ENCODE measurements around the gene SULT2A1. TPM values are rescaled to one million over a fixed set of nuclear protein-coding genes. Genes with fewer than 3 reads are reported as not detected.

The SULT2A1 gene
- total RNA-seq, 4 donors from 2014 or later, result 0.32 to 0.96 TPM; not detected in 2

GRCh38 chr19:47839913-47840312, 46.2 kb downstream of the SULT2A1 start:
- Histone ChIP-seq H3K4me1 (no peaks in the 10 kb centered on the region), H3K4me3 (no peak overlapping the region), H3K27ac (no peak overlapping the region), H3K36me3 (no peaks in the 10 kb centered on the region), H3K9me3 (no peaks in the 10 kb centered on the region), H3K27me3 (peaks cover 21% of the 10 kb centered on the region)
- 0 to 39% methylated on average over 1 to 10 of the region's 10 CpGs for WGBS, 2 donors (ENCODE audit: low coverage in 1 of 2)
- in situ Hi-C loops (cut with MboI; ENCODE audit: low pct_ligation_motif_present in 1 of 4, low pct_unique_long_range_greater_than_20kb in 1 of 4, low sequenced_read_pairs in 3 of 4) (loop anchor here in 1 of 4 donors (25.0 kb wide), 1 partner anchor 172 kb away; no protein-coding TSS in a partner anchor), intact Hi-C loops (cut with DNase I; ENCODE audit: low total_unique reads) (no loop called here)
- DNase-seq, result no peak
- no peak for TF ChIP-seq CTCF (IDR thresholded peaks at IDR 0.05)
- TF ChIP-seq EP300 (IDR thresholded peaks at IDR 0.05; ENCODE audit: low read depth), result no peak
- no peak for TF ChIP-seq POLR2A (IDR thresholded peaks at IDR 0.05)
- no peak for TF ChIP-seq POLR2AphosphoS5 (IDR thresholded peaks at IDR 0.05)

- no peak overlapping the region for H3K27ac ChIP-seq
- no peak overlapping the region for H3K4me3 ChIP-seq
- H3K4me1 ChIP-seq, result no peaks in the 10 kb centered on the region
- no peaks in the 10 kb centered on the region for H3K36me3 ChIP-seq
- no peaks in the 10 kb centered on the region for H3K9me3 ChIP-seq
- TF ChIP-seq POLR2AphosphoS5 (IDR thresholded peaks at IDR 0.05) (no peak), EP300 (IDR thresholded peaks at IDR 0.05; ENCODE audit: low read depth) (no peak)
- in situ Hi-C loops (cut with MboI; ENCODE audit: low pct_ligation_motif_present in 1 of 4, low pct_unique_long_range_greater_than_20kb in 1 of 4, low sequenced_read_pairs in 3 of 4) (loop anchor here in 1 of 4 donors (25.0 kb wide), 1 partner anchor 173 kb away; no protein-coding TSS in a partner anchor), intact Hi-C loops (cut with DNase I; ENCODE audit: low total_unique reads) (no loop called here)
- 71 to 83% methylated on average over 11 to 12 of the region's 16 CpGs for WGBS, 2 donors (ENCODE audit: low coverage in 1 of 2)
- no peak for DNase-seq
- H3K27me3 ChIP-seq, result peaks cover 21% of the 10 kb centered on the region
Measured at GRCh38 chr19:47839411-47839810, 46.7 kb downstream of the SULT2A1 start.

GRCh38 chr19:47836038-47836437, 50.1 kb downstream of the SULT2A1 start:
- H3K27ac ChIP-seq, result no peak overlapping the region
- in situ Hi-C loops (cut with MboI; ENCODE audit: low pct_ligation_motif_present in 1 of 4, low pct_unique_long_range_greater_than_20kb in 1 of 4, low sequenced_read_pairs in 3 of 4) (loop anchor here in 1 of 4 donors (25.0 kb wide), 1 partner anchor 176 kb away; no protein-coding TSS in a partner anchor), intact Hi-C loops (cut with DNase I; ENCODE audit: low total_unique reads) (no loop called here)
- H3K4me1 ChIP-seq, result no peaks in the 10 kb centered on the region
- H3K36me3 ChIP-seq, result no peaks in the 10 kb centered on the region
- H3K4me3 ChIP-seq, result no peak overlapping the region
- H3K9me3 ChIP-seq, result no peaks in the 10 kb centered on the region
- WGBS, 2 donors (ENCODE audit: low coverage in 1 of 2), result 72% methylated on average over 8 of the region's 8 CpGs; no CpG with 5 or more reads in 1 of the 2 donors
- no peak for DNase-seq
- TF ChIP-seq EP300 (IDR thresholded peaks at IDR 0.05; ENCODE audit: low read depth) (no peak), POLR2AphosphoS5 (IDR thresholded peaks at IDR 0.05) (no peak), CTCF (IDR thresholded peaks at IDR 0.05) (no peak), POLR2A (IDR thresholded peaks at IDR 0.05) (no peak)
- H3K27me3 ChIP-seq, result peaks cover 4% of the 10 kb centered on the region

- TF ChIP-seq POLR2A (IDR thresholded peaks at IDR 0.05), result no peak
- Histone ChIP-seq H3K9me3 (no peaks in the 10 kb centered on the region), H3K27ac (no peak overlapping the region), H3K4me3 (no peak overlapping the region), H3K4me1 (no peaks in the 10 kb centered on the region), H3K27me3 (peaks cover 5% of the 10 kb centered on the region), H3K36me3 (no peaks in the 10 kb centered on the region)
- DNase-seq, result no peak
- in situ Hi-C loops (cut with MboI; ENCODE audit: low pct_ligation_motif_present in 1 of 4, low pct_unique_long_range_greater_than_20kb in 1 of 4, low sequenced_read_pairs in 3 of 4), result loop anchor here in 1 of 4 donors (25.0 kb wide), 1 partner anchor 180 kb away; no protein-coding TSS in a partner anchor
- intact Hi-C loops (cut with DNase I; ENCODE audit: low total_unique reads), result no loop called here
- 76% methylated on average over 4 of the region's 4 CpGs; no CpG with 5 or more reads in 1 of the 2 donors for WGBS, 2 donors (ENCODE audit: low coverage in 1 of 2)
Measured at GRCh38 chr19:47832723-47833122, 53.4 kb downstream of the SULT2A1 start.

- peaks cover 11% of the 10 kb centered on the region for H3K27me3 ChIP-seq
- DNase-seq, result no peak
- intact Hi-C loops (cut with DNase I; ENCODE audit: low total_unique reads), result no loop called here
- H3K9me3 ChIP-seq, result no peaks in the 10 kb centered on the region
- TF ChIP-seq POLR2AphosphoS5 (IDR thresholded peaks at IDR 0.05) (no peak), EP300 (IDR thresholded peaks at IDR 0.05; ENCODE audit: low read depth) (no peak), POLR2A (IDR thresholded peaks at IDR 0.05) (no peak), CTCF (IDR thresholded peaks at IDR 0.05) (no peak)
- WGBS, 2 donors (ENCODE audit: low coverage in 1 of 2), result 91 to 100% methylated on average over 1 to 6 of the region's 6 CpGs
- H3K4me1 ChIP-seq, result no peaks in the 10 kb centered on the region
- in situ Hi-C loops (cut with MboI; ENCODE audit: low pct_ligation_motif_present in 1 of 4, low pct_unique_long_range_greater_than_20kb in 1 of 4, low sequenced_read_pairs in 3 of 4), result loop anchor here in 1 of 4 donors (25.0 kb wide), 1 partner anchor 186 kb away; no protein-coding TSS in a partner anchor
- no peak overlapping the region for H3K27ac ChIP-seq
- no peaks in the 10 kb centered on the region for H3K36me3 ChIP-seq
- no peak overlapping the region for H3K4me3 ChIP-seq
Measured at GRCh38 chr19:47826800-47827199, 59.3 kb downstream of the SULT2A1 start.
